ENCODE results near the gene ITPKB. TPM values are rescaled to one million over a fixed set of nuclear protein-coding genes. Genes with fewer than 3 reads are reported as not detected.

ITPKB gene
- total RNA-seq, 1 donor from 2014 or later: 9.8 TPM

DNA sequence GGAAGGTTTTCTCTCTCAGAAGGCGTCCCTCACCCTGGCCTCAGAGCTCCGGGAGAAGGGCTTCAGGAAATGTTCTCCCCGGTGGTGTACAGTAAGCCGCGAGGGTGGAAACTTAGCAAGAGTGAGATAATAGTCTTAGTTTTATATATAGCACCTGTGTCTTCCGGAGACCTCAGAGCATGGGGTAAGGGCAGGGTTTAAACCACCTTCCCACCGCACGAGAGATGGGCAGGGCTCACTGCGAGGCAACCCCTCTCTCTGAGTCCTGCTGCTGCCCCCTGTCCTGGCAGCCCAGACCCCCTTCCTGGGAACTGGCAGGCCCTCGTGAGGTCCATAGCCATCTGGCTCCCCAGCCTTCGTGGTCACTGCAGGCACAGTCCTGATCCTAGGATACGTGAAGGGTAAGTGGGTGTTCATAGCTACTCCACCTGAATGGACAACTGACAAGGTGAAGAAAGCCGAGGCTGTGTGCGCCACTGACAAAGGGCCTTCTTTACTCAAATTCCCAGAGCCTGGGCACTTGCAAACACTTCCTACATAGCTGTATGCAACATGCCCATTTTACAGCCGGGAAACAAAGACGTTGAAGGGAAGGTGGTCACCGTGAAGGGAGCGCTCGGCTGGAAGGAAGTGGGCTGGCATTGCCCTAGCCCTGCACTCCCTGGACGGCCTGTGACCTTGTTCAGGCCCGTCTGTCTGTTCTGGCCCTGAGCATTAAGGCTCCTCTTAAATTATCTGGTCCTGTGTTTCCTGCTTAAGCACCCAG, 26.9 kb downstream of the ITPKB start:
- Mint-ChIP-seq H3K27me3 (no peaks in the 10 kb centered on the region), H3K4me1 (ENCODE audit: low read depth) (peaks cover 3% of the 10 kb centered on the region), H3K4me3 (ENCODE audit: low read depth) (no peak overlapping the region), H3K9me3 (ENCODE audit: low read depth) (peaks cover 3% of the 10 kb centered on the region), H3K27ac (no peak overlapping the region), H3K36me3 (ENCODE audit: insufficient read depth) (no peaks in the 10 kb centered on the region)
- TF ChIP-seq, protein P1, sequence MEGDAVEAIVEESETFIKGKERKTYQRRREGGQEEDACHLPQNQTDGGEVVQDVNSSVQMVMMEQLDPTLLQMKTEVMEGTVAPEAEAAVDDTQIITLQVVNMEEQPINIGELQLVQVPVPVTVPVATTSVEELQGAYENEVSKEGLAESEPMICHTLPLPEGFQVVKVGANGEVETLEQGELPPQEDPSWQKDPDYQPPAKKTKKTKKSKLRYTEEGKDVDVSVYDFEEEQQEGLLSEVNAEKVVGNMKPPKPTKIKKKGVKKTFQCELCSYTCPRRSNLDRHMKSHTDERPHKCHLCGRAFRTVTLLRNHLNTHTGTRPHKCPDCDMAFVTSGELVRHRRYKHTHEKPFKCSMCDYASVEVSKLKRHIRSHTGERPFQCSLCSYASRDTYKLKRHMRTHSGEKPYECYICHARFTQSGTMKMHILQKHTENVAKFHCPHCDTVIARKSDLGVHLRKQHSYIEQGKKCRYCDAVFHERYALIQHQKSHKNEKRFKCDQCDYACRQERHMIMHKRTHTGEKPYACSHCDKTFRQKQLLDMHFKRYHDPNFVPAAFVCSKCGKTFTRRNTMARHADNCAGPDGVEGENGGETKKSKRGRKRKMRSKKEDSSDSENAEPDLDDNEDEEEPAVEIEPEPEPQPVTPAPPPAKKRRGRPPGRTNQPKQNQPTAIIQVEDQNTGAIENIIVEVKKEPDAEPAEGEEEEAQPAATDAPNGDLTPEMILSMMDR (IDR thresholded peaks at IDR 0.05; ENCODE audit: unreplicated experiment): no peak
- DNase-seq (ENCODE audit: low spot score, unreplicated experiment): no peak

DNA sequence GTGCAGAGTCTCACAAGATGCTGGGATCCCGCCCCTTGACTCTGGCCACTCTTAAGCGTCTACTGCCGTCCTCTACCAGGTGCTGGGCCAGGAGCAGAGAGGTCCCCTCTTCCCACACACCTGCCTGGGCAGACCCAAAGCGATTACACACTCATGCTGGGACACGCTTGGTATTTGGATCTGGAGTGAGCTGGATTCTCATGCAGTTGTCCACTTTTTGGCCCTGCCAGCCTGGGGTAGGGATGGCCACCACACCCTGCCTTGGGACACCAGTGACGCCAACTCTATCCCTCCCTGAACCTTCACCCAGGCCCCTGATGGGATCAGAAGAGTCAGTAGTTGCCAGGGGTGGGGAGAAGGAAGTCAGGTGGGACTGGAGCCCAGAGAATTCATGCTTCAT, 28.6 kb downstream of the ITPKB start:
- H3K36me3 Mint-ChIP-seq (ENCODE audit: insufficient read depth): no peaks in the 10 kb centered on the region
- no peaks in the 10 kb centered on the region for H3K27me3 Mint-ChIP-seq
- H3K27ac Mint-ChIP-seq: no peak overlapping the region
- H3K4me1 Mint-ChIP-seq (ENCODE audit: low read depth): peaks cover 3% of the 10 kb centered on the region
- no peak overlapping the region for H3K4me3 Mint-ChIP-seq (ENCODE audit: low read depth)
- H3K9me3 Mint-ChIP-seq (ENCODE audit: low read depth): peaks cover 3% of the 10 kb centered on the region
- no peak for DNase-seq (ENCODE audit: low spot score, unreplicated experiment)
- TF ChIP-seq, protein P1 (IDR thresholded peaks at IDR 0.05; ENCODE audit: unreplicated experiment): no peak

DNA sequence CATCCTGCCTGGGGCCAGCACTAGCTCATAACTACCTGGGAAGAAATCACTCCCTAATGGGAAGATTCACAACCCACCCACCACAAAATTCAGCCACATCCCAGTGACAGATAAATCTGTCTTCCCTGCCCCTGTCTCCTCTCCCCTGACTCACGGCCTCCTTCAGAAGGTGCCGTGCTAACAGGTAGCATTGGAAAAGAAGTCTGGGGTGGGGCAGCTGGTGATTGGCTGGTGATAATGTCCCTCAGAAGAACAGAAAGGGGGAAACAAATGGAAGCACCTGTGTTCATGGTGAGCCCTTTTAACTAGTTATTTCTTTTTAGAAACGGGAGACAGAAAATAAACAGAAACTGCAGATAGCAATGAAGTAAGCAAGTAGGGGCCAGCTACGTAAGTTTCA, 29.1 kb downstream of the ITPKB start:
- Mint-ChIP-seq H3K27ac (no peak overlapping the region), H3K4me3 (ENCODE audit: low read depth) (no peak overlapping the region), H3K36me3 (ENCODE audit: insufficient read depth) (no peaks in the 10 kb centered on the region), H3K9me3 (ENCODE audit: low read depth) (peaks cover 3% of the 10 kb centered on the region), H3K27me3 (no peaks in the 10 kb centered on the region), H3K4me1 (ENCODE audit: low read depth) (peaks cover 3% of the 10 kb centered on the region)
- TF ChIP-seq, protein P1 (IDR thresholded peaks at IDR 0.05; ENCODE audit: unreplicated experiment): no peak
- no peak for DNase-seq (ENCODE audit: low spot score, unreplicated experiment)

DNA sequence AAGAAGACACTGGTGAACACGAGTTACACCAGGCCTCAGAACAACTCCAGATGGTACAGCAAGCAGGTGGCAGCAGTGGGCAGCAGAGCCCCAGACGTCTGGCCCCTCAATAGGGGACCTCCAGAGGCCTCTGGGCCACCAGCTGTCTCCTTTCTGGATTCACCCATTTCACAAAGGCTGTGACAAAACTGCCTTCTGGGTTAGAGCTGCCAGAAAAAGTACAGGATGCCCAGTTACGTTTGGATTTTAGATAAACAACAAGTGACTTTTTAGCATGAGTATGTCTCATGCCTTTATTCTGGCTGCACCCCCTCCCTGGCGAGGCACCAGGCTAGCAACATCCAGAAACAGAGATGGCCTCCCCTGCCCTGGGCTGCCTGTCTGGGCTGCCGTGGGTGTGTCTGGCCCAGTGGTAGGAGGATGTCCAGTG, 30.1 kb downstream of the ITPKB start:
- H3K27ac Mint-ChIP-seq: no peak overlapping the region
- TF ChIP-seq, protein P1 (IDR thresholded peaks at IDR 0.05; ENCODE audit: unreplicated experiment): no peak
- H3K4me3 Mint-ChIP-seq (ENCODE audit: low read depth): no peak overlapping the region
- no peaks in the 10 kb centered on the region for H3K27me3 Mint-ChIP-seq
- peaks cover 3% of the 10 kb centered on the region for H3K4me1 Mint-ChIP-seq (ENCODE audit: low read depth)
- no peak for DNase-seq (ENCODE audit: low spot score, unreplicated experiment)
- no peaks in the 10 kb centered on the region for H3K9me3 Mint-ChIP-seq (ENCODE audit: low read depth)
- H3K36me3 Mint-ChIP-seq (ENCODE audit: insufficient read depth): no peaks in the 10 kb centered on the region

DNA sequence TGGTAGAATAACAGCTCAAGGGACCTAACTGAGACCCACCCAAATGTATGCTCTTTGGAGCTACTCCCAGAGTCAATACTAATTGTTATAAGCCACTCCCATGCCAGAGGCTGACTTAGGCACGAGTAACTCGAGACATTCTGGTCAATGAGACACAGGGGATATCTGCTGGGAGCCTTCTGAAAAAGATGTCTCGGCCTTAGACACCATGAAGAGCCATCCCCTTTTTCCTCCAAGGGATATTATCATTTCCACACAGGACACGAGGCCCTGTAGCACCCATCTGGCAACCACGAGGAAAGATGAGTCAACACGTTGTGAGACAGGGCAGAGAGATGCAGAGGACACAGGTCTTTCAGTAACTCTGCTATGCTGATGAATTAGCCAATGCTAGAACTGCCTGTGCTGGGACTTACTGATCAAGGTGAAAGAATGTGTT, 30.7 kb downstream of the ITPKB start:
- Mint-ChIP-seq H3K4me3 (ENCODE audit: low read depth) (no peak overlapping the region), H3K4me1 (ENCODE audit: low read depth) (peaks cover 3% of the 10 kb centered on the region), H3K27me3 (no peaks in the 10 kb centered on the region), H3K27ac (no peak overlapping the region), H3K36me3 (ENCODE audit: insufficient read depth) (no peaks in the 10 kb centered on the region), H3K9me3 (ENCODE audit: low read depth) (no peaks in the 10 kb centered on the region)
- TF ChIP-seq, protein P1 (IDR thresholded peaks at IDR 0.05; ENCODE audit: unreplicated experiment): no peak
- DNase-seq (ENCODE audit: low spot score, unreplicated experiment): no peak
